ENCODE results near the gene CUL1. TPM values are rescaled to one million over a fixed set of nuclear protein-coding genes. Genes with fewer than 3 reads are reported as not detected.

CUL1 gene
- 10 to 100 TPM; 55.8 to 57.6 TPM for total RNA-seq

DNA sequence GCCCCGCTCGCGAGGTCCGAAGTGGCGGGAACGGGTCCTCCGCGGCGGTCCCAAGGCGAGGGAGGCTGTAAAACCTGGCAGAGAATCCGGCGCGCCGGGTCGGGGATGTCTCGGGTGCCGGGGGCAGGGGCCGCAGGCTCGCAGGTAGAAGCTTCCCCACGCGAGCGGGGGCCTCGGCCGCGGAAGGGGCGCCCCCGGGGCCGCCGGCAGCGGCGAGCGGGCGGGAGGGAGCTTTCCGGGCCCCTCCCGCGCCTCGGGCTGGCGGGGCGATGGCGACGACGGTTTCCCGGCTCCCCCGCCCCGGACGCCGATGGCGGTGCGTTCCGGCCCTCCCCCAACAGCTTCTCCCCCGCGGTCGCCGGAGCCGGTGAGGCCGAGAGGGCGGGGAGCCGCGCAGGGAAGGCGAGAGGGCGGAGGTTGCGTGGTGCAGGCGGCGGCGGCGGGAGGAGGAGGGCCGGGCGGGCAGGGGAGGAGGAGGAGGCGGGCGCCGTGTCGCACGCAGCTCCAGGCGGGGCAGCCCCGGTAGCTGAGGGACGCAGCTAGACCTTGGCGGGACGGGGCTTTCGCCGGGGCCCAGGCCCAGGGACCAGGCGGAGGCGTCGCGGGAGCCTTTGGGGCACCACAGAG is at the start of gene CUL1:
CUL1 (plus strand) TSS at position 507 of the 627 bp plus-strand sequence. CDS start 31,220 bp downstream, outside the sequence.
- peaks cover 11% of the 10 kb centered on the region for H3K27me3 Mint-ChIP-seq (ENCODE audit: low read depth)

DNA sequence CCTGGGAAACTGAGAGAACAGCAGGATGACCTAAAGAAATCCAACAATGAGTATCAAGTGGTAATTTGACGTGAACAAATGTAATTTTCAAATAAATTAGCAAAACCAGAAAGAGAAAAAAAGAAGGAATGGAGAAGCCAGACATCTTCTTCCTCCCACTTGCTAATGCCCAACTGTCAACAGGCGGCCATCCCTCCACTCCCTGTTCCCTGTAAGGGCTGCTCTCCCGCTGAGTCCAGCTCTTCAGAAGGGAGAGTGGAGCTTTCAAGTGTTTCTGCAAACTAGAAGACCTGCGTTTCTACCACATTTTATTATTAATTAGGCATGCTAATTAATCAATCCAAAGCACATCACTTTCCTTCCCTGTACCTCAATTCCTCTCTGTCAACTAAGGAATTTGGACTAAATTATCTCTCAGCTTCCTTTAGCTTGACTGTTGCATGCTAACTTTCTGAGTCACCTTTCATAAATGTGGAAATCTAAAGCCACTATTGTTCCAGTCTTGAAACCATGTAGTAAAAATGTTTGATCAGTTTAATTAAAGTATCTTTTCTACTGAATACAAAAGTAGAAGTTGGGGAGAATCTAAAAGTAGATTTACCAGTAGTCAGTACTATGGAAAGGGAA is 48.4 kb upstream of the CUL1 start:
- no peaks in the 10 kb centered on the region for H3K36me3 Mint-ChIP-seq (ENCODE audit: low read depth)
- POLR2A ChIA-PET: no interaction called here
- DNase-seq (no peak), ATAC-seq (no peak)
- no peak overlapping the region for H3K4me3 Mint-ChIP-seq
- peaks cover 22% of the 10 kb centered on the region for H3K27me3 Mint-ChIP-seq (ENCODE audit: low read depth)
- no peaks in the 10 kb centered on the region for H3K4me1 Mint-ChIP-seq (ENCODE audit: low read depth)
- CTCF ChIA-PET: no interaction called here
- H3K27ac Mint-ChIP-seq: no peak overlapping the region
- no peaks in the 10 kb centered on the region for H3K9me3 Mint-ChIP-seq (ENCODE audit: insufficient read depth)

More for the DNA sequence above, at the start of gene CUL1:
- ATAC-seq: peak; percentile 87
- Mint-ChIP-seq H3K36me3 (ENCODE audit: low read depth) (peaks cover 11% of the 10 kb centered on the region), H3K4me3 (peak within 1 kb of the TSS; percentile 90), H3K27ac (peak within 1 kb of the TSS; percentile 90), H3K4me1 (ENCODE audit: low read depth) (peaks cover 52% of the 10 kb centered on the region), H3K9me3 (ENCODE audit: insufficient read depth) (no peaks in the 10 kb centered on the region)
- ChIA-PET POLR2A (interaction anchor here (0.7 to 2.1 kb wide), 19 partner anchors 9 to 367 kb away, joined by 3 to 11 read pairs (median 3); no protein-coding TSS in a partner anchor), CTCF (interaction anchor here (1.0 to 2.1 kb wide), 4 partner anchors 26 to 265 kb away, joined by 3 to 13 read pairs (median 4); no protein-coding TSS in a partner anchor)
- DNase-seq: peak; percentile 85

DNA sequence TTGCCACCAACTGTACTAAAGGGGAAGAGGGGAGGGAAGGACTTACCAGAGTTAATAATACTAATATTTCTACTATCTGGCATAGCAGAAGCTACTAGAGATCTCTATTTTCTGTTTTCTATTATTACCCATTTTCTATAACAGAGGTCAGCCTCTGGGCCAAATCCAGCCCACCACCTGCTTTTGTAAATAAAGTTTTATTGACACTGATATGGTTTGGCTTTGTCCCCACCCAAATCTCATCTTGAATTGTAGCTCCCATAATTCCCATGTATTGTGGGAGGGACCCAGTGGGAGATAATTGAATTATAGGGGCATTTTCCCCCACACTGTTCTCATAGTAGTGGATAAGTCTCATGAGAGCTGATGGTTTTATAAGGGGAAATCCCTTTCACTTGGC is 45.9 kb upstream of the CUL1 start:
- Mint-ChIP-seq H3K4me1 (ENCODE audit: low read depth) (no peaks in the 10 kb centered on the region), H3K27ac (no peak overlapping the region), H3K4me3 (no peak overlapping the region), H3K36me3 (ENCODE audit: low read depth) (no peaks in the 10 kb centered on the region), H3K9me3 (ENCODE audit: insufficient read depth) (no peaks in the 10 kb centered on the region), H3K27me3 (ENCODE audit: low read depth) (peaks cover 16% of the 10 kb centered on the region)
- CTCF ChIA-PET: no interaction called here
- POLR2A ChIA-PET: no interaction called here
- DNase-seq (no peak), ATAC-seq (no peak)

DNA sequence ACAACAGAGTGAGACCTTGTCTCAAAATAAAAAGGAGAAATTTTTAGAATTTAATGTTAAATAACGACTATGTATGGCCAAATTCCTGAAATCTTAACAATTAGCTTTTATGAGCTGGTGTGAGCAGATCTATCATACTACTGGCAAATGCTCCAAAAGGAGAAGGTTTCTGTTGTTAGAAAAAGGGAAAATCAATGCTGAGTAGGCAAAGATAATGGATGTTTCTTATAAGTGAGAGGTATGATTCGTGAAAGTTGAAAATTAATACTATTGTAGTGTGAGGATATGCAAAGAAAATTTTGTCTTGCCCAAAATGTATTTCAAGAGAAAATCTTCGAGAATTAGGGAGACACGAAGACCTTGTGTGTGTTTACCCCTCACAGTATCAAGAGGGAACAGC is 40.8 kb upstream of the CUL1 start:
- CTCF ChIA-PET: interaction anchor here (1.1 kb wide), 1 partner anchor 82 kb away, joined by 3 read pairs; no protein-coding TSS in a partner anchor
- Mint-ChIP-seq H3K36me3 (ENCODE audit: low read depth) (no peaks in the 10 kb centered on the region), H3K4me1 (ENCODE audit: low read depth) (peaks cover 2% of the 10 kb centered on the region), H3K27me3 (ENCODE audit: low read depth) (peaks cover 12% of the 10 kb centered on the region), H3K9me3 (ENCODE audit: insufficient read depth) (no peaks in the 10 kb centered on the region), H3K27ac (no peak overlapping the region), H3K4me3 (no peak overlapping the region)
- DNase-seq (no peak), ATAC-seq (no peak)
- POLR2A ChIA-PET: no interaction called here

DNA sequence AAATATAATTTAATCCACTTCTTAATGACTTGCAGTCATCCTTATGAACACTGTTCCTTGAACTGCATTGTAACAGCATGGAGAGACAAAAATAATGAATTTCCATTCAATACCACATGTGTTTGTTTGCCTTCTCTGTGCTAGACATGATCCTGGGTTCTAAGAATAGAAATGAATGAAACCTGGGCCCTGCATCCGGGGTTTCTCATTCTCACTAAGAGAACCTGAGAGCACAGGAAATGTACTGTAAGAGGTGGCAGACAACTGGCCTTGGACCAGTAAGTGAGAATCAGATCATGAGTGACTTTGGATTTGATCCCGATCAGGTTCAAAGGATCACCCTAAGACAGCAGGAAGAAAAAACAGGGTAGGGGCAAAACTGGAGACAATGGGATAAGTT is 37.2 kb upstream of the CUL1 start:
- Mint-ChIP-seq H3K4me3 (no peak overlapping the region), H3K4me1 (ENCODE audit: low read depth) (peaks cover 2% of the 10 kb centered on the region), H3K27ac (no peak overlapping the region), H3K27me3 (ENCODE audit: low read depth) (peaks cover 10% of the 10 kb centered on the region), H3K36me3 (ENCODE audit: low read depth) (no peaks in the 10 kb centered on the region), H3K9me3 (ENCODE audit: insufficient read depth) (no peaks in the 10 kb centered on the region)
- CTCF ChIA-PET: no interaction called here
- POLR2A ChIA-PET: no interaction called here
- ATAC-seq (no peak), DNase-seq (peak; percentile 27)

DNA sequence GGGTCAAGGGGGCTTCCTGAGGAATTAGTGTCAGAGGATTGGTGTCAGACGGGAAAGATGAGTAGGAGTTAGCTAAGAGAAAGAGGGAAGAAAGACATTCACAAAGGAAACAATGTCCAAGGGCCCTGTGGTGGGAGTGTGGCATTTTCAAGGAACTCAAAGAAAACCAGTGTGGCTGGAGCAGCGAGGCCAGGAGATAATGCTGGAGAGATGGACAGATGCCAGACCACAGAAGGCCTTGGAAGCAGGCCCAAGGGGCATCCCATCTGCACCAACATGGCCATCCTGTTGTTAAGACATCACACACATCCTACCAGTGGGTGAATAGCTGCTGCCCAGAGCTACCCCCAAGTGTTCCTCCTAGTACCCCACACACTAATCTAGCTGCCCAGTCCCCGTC is 36.1 kb upstream of the CUL1 start:
- Mint-ChIP-seq H3K9me3 (ENCODE audit: insufficient read depth) (no peaks in the 10 kb centered on the region), H3K27ac (no peak overlapping the region), H3K4me1 (ENCODE audit: low read depth) (peaks cover 2% of the 10 kb centered on the region), H3K36me3 (ENCODE audit: low read depth) (no peaks in the 10 kb centered on the region), H3K27me3 (ENCODE audit: low read depth) (peaks cover 10% of the 10 kb centered on the region), H3K4me3 (no peak overlapping the region)
- no peak for ATAC-seq
- ChIA-PET POLR2A (no interaction called here), CTCF (interaction anchor here (1.2 kb wide), 1 partner anchor 279 kb away, joined by 4 read pairs; no protein-coding TSS in a partner anchor)
- no peak for DNase-seq

DNA sequence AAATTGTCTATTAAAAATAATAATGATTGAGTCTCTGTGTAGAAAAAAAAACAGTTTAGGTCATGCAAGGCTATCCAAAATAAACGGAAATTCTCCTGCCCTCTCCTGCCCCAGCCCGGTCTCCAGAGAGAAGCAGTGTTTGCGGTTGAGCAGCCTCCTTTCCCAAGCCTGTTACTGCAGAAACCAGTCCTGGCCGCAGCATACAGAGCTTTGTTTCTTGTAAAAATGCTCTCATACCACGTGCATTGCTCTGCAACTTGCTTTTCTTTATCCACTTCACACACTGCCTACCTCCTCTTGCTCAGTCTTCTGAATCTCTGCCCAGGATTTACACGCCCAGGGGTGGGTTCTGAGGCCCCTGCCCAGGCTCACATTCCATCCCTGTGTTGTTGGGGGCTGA is 34.4 kb upstream of the CUL1 start:
- H3K9me3 Mint-ChIP-seq (ENCODE audit: insufficient read depth): no peaks in the 10 kb centered on the region
- no peaks in the 10 kb centered on the region for H3K36me3 Mint-ChIP-seq (ENCODE audit: low read depth)
- no peak overlapping the region for H3K27ac Mint-ChIP-seq
- ATAC-seq (no peak), DNase-seq (no peak)
- no peak overlapping the region for H3K4me3 Mint-ChIP-seq
- peaks cover 2% of the 10 kb centered on the region for H3K4me1 Mint-ChIP-seq (ENCODE audit: low read depth)
- CTCF ChIA-PET: no interaction called here
- peaks cover 5% of the 10 kb centered on the region for H3K27me3 Mint-ChIP-seq (ENCODE audit: low read depth)
- POLR2A ChIA-PET: no interaction called here

DNA sequence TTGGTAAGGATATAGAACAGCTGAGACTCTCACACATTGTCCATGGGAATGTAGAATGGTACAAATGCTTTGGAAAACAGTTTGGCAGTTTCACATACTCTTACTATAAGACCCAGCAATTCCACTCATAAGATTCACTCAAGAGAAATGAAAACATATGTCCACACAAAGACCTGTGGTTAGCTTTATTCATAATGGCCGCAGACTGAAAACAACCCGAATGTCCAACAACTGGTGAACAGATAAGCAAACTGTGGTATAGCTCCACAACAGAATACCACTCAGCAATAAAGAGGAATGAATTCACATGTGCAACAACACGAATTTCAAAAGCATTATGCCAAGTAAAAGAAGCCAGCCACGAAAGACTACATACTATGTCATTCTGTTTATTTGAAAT is 33.5 kb upstream of the CUL1 start:
- no peaks in the 10 kb centered on the region for H3K9me3 Mint-ChIP-seq (ENCODE audit: insufficient read depth)
- no peak for DNase-seq
- no peak overlapping the region for H3K4me3 Mint-ChIP-seq
- H3K4me1 Mint-ChIP-seq (ENCODE audit: low read depth): peaks cover 4% of the 10 kb centered on the region
- no peak for ATAC-seq
- H3K27me3 Mint-ChIP-seq (ENCODE audit: low read depth): peaks cover 5% of the 10 kb centered on the region
- CTCF ChIA-PET: no interaction called here
- POLR2A ChIA-PET: no interaction called here
- H3K27ac Mint-ChIP-seq: no peak overlapping the region
- H3K36me3 Mint-ChIP-seq (ENCODE audit: low read depth): no peaks in the 10 kb centered on the region

DNA sequence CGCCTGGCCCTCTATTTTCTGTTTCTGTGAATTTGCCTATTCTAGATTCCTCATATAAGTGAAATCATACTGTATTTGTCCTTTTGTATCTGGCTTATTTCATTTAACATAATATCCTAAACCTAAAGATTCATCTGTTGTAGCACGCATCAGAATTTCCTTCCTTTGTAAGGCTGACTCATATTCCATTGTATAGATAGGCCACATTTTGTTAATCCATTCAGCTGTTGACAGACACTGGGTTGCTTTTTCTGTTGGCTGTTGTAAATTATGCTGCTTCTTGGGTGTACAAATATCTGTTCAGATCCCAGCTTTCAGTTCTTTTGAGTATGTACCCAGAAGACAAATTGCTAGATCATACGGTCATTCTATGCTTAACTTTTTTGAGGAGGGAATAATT is 28.8 kb upstream of the CUL1 start:
- DNase-seq (no peak), ATAC-seq (no peak)
- Mint-ChIP-seq H3K36me3 (ENCODE audit: low read depth) (peaks cover 5% of the 10 kb centered on the region), H3K27ac (no peak overlapping the region), H3K4me3 (no peak overlapping the region), H3K9me3 (ENCODE audit: insufficient read depth) (peaks cover 18% of the 10 kb centered on the region), H3K27me3 (ENCODE audit: low read depth) (peaks cover 5% of the 10 kb centered on the region), H3K4me1 (ENCODE audit: low read depth) (peaks cover 21% of the 10 kb centered on the region)
- CTCF ChIA-PET: interaction anchor here (0.8 kb wide), 1 partner anchor 32 kb away, joined by 3 read pairs; no protein-coding TSS in a partner anchor
- POLR2A ChIA-PET: no interaction called here

DNA sequence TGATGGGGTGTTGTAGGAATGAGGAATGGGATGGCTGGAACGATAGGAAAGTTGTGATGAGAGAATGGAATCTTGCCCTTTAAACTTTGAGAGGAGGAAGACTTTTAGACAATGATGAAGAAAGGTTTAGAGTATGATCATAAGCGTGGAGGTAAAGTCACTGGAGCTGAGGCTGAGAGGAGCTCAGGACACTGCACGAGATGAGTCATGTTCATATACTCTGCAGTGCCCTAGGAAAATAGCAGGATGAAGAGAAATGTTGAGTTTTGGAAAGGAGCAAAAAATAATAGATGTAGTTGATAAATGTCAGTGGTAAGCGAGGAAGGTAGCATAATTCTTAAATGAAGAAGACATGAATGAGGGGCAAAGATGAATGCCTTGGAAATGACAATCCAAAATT is 28.3 kb upstream of the CUL1 start:
- no peak overlapping the region for H3K4me3 Mint-ChIP-seq
- ChIA-PET POLR2A (interaction anchor here (0.6 kb wide), 1 partner anchor 825 kb away, joined by 3 read pairs; no protein-coding TSS in a partner anchor), CTCF (interaction anchor here (0.8 to 1.0 kb wide), 2 partner anchors 32 to 95 kb away, joined by 3 read pairs; no protein-coding TSS in a partner anchor)
- H3K4me1 Mint-ChIP-seq (ENCODE audit: low read depth): peaks cover 21% of the 10 kb centered on the region
- H3K27ac Mint-ChIP-seq: no peak overlapping the region
- H3K36me3 Mint-ChIP-seq (ENCODE audit: low read depth): peaks cover 5% of the 10 kb centered on the region
- ATAC-seq (no peak), DNase-seq (no peak)
- H3K27me3 Mint-ChIP-seq (ENCODE audit: low read depth): peaks cover under 1% of the 10 kb centered on the region
- peaks cover 18% of the 10 kb centered on the region for H3K9me3 Mint-ChIP-seq (ENCODE audit: insufficient read depth)

DNA sequence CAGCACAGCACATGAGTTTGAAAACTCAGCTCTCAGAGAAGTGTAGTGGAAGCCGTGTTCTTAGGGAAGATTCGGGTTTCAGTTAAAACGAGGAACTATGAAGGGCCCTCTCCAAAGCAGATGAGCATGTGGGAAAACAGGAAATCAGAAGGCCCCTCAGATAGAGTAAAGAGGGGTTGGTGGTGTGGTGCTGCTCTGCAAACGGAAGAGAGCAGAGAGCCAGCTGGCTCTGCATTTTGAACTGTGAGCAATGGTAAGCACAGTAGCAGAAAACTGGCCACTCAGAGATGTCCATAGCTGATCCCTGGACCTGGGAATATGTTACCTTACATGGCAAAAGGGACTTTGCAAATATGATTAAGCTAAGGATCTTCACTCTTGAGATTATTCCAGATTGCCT is 27.9 kb upstream of the CUL1 start:
- no peak for ATAC-seq
- H3K27me3 Mint-ChIP-seq (ENCODE audit: low read depth): no peaks in the 10 kb centered on the region
- H3K4me1 Mint-ChIP-seq (ENCODE audit: low read depth): peaks cover 21% of the 10 kb centered on the region
- no peak overlapping the region for H3K4me3 Mint-ChIP-seq
- CTCF ChIA-PET: interaction anchor here (1.0 kb wide), 1 partner anchor 95 kb away, joined by 3 read pairs; no protein-coding TSS in a partner anchor
- peaks cover 18% of the 10 kb centered on the region for H3K9me3 Mint-ChIP-seq (ENCODE audit: insufficient read depth)
- peaks cover 5% of the 10 kb centered on the region for H3K36me3 Mint-ChIP-seq (ENCODE audit: low read depth)
- DNase-seq: no peak
- peak overlapping the region; percentile 17 for H3K27ac Mint-ChIP-seq
- POLR2A ChIA-PET: interaction anchor here (0.6 kb wide), 1 partner anchor 825 kb away, joined by 3 read pairs; no protein-coding TSS in a partner anchor

DNA sequence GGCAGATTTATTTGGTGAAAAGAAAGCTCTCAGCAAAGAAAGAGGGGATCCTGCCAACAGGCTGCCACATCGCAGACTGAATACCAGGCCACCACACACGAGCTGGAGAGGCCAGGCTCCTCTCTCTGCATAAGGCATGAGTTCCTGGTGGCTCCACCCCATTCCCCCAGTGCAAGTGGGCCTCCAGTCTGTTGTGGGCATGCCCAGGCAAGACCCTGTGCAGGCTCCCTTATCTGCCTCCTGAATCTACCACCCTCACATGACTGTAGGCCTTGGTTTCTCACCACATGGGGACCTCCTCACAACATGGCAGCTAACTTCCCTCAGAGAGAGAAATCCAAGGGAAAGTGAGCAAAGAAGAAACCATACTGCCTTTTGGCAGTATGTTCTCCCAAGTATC is 26.7 kb upstream of the CUL1 start:
- H3K9me3 Mint-ChIP-seq (ENCODE audit: insufficient read depth): peaks cover 18% of the 10 kb centered on the region
- H3K4me3 Mint-ChIP-seq: no peak overlapping the region
- DNase-seq (peak; percentile 34), ATAC-seq (peak; percentile 58)
- CTCF ChIA-PET: no interaction called here
- H3K4me1 Mint-ChIP-seq (ENCODE audit: low read depth): peaks cover 21% of the 10 kb centered on the region
- no peaks in the 10 kb centered on the region for H3K27me3 Mint-ChIP-seq (ENCODE audit: low read depth)
- peak overlapping the region; percentile 47 for H3K27ac Mint-ChIP-seq
- POLR2A ChIA-PET: no interaction called here
- H3K36me3 Mint-ChIP-seq (ENCODE audit: low read depth): peaks cover 5% of the 10 kb centered on the region

Data from activated CD8-positive, alpha-beta T cell treated with anti-CD3 and anti-CD28 coated beads, Interleukin-2, amount 10 ng/mL, durations not matched to agents 7 days and 5 days (primary cell).